Loucy (cell line): ENCODE data around the gene TOR4A.

Experiments used
- EZH2phosphoT487 ChIP-seq: fragments of 200-600 bp; IDR thresholded peaks from 2 replicates; pipeline ENCODE4 v1.6.1; 2018; ENCODE audit warnings: antibody characterized with exemption, mild to moderate bottlenecking, moderate library complexity, borderline replicate concordance
- TF ChIP-seq, protein P1 (sequence below): fragments of 200-600 bp; sonication (generic); conservative IDR thresholded peaks from 2 replicates; pipeline ENCODE4 v1.5.1; 2014; ENCODE audit warnings: mild to moderate bottlenecking, antibody characterized with exemption, low read length

GRCh38 chr9:137228968-137229896, 48.3 kb upstream of the TOR4A start:
- TF ChIP-seq, protein P1, sequence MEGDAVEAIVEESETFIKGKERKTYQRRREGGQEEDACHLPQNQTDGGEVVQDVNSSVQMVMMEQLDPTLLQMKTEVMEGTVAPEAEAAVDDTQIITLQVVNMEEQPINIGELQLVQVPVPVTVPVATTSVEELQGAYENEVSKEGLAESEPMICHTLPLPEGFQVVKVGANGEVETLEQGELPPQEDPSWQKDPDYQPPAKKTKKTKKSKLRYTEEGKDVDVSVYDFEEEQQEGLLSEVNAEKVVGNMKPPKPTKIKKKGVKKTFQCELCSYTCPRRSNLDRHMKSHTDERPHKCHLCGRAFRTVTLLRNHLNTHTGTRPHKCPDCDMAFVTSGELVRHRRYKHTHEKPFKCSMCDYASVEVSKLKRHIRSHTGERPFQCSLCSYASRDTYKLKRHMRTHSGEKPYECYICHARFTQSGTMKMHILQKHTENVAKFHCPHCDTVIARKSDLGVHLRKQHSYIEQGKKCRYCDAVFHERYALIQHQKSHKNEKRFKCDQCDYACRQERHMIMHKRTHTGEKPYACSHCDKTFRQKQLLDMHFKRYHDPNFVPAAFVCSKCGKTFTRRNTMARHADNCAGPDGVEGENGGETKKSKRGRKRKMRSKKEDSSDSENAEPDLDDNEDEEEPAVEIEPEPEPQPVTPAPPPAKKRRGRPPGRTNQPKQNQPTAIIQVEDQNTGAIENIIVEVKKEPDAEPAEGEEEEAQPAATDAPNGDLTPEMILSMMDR, result no peak
- no peak for TF ChIP-seq EZH2phosphoT487
